ENCODE results near the gene PLA2G4A.

PLA2G4A gene

GRCh38 chr1:186865857-186866256 is 37.1 kb downstream of the PLA2G4A start:
- no peak overlapping the region for H3K4me3 ChIP-seq (ENCODE audit: low read length in 2 of 2)
- no peaks in the 10 kb centered on the region for H3K9me3 ChIP-seq (ENCODE audit: control insufficient read depth in 2 of 2, low read length in 2 of 2)
- no peak overlapping the region for H3K27ac ChIP-seq (ENCODE audit: low read depth in 2 of 2, low read length in 2 of 2)
- H3K9ac ChIP-seq (ENCODE audit: low read depth in 1 of 2, low read length in 2 of 2), result no peak overlapping the region
- H3K27me3 ChIP-seq (ENCODE audit: control insufficient read depth in 2 of 2, insufficient read depth in 2 of 2, low read length in 2 of 2), result no peaks in the 10 kb centered on the region
- no peaks in the 10 kb centered on the region for H3K36me3 ChIP-seq (ENCODE audit: control insufficient read depth in 2 of 2, insufficient read depth in 2 of 2, low read length in 2 of 2)
- no peaks in the 10 kb centered on the region for H3K4me1 ChIP-seq (ENCODE audit: control insufficient read depth in 2 of 2, insufficient read depth in 2 of 2, low read length in 2 of 2)

- Histone ChIP-seq H3K9ac (ENCODE audit: low read depth in 1 of 2, low read length in 2 of 2) (no peak overlapping the region), H3K27ac (ENCODE audit: low read depth in 2 of 2, low read length in 2 of 2) (no peak overlapping the region), H3K36me3 (ENCODE audit: control insufficient read depth in 2 of 2, insufficient read depth in 2 of 2, low read length in 2 of 2) (no peaks in the 10 kb centered on the region), H3K4me1 (ENCODE audit: control insufficient read depth in 2 of 2, insufficient read depth in 2 of 2, low read length in 2 of 2) (no peaks in the 10 kb centered on the region), H3K4me3 (ENCODE audit: low read length in 2 of 2) (no peak overlapping the region), H3K9me3 (ENCODE audit: control insufficient read depth in 2 of 2, low read length in 2 of 2) (no peaks in the 10 kb centered on the region), H3K27me3 (ENCODE audit: control insufficient read depth in 2 of 2, insufficient read depth in 2 of 2, low read length in 2 of 2) (no peaks in the 10 kb centered on the region)
These were observed 40.9 kb downstream of the PLA2G4A start for GRCh38 chr1:186869526-186870228.

DNA sequence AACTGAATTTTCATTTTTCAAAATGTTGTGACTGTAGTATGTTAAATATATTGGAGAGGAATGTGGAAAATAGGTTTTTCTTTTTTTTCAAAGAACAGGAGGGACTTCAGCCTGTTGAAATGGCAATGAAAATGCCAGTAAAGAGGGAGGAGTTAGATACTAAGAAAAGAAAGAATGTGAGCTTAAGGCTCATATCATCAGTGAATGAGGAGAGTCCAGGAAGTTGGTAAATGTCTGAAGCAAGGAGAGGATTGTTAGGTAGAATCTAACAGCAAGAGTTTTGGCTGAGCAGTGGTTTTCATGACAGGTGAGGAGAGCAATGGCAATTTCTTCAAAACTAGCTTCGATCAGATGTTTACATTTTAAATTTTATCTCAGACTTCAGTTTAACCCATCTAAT is 43.0 kb downstream of the PLA2G4A start:
- Histone ChIP-seq H3K4me1 (ENCODE audit: control insufficient read depth in 2 of 2, insufficient read depth in 2 of 2, low read length in 2 of 2) (no peaks in the 10 kb centered on the region), H3K9ac (ENCODE audit: low read depth in 1 of 2, low read length in 2 of 2) (no peak overlapping the region), H3K27ac (ENCODE audit: low read depth in 2 of 2, low read length in 2 of 2) (no peak overlapping the region), H3K4me3 (ENCODE audit: low read length in 2 of 2) (no peak overlapping the region), H3K27me3 (ENCODE audit: control insufficient read depth in 2 of 2, insufficient read depth in 2 of 2, low read length in 2 of 2) (no peaks in the 10 kb centered on the region), H3K9me3 (ENCODE audit: control insufficient read depth in 2 of 2, low read length in 2 of 2) (no peaks in the 10 kb centered on the region), H3K36me3 (ENCODE audit: control insufficient read depth in 2 of 2, insufficient read depth in 2 of 2, low read length in 2 of 2) (no peaks in the 10 kb centered on the region)

- no peak overlapping the region for H3K27ac ChIP-seq (ENCODE audit: low read depth in 2 of 2, low read length in 2 of 2)
- H3K9me3 ChIP-seq (ENCODE audit: control insufficient read depth in 2 of 2, low read length in 2 of 2), result no peaks in the 10 kb centered on the region
- no peaks in the 10 kb centered on the region for H3K27me3 ChIP-seq (ENCODE audit: control insufficient read depth in 2 of 2, insufficient read depth in 2 of 2, low read length in 2 of 2)
- no peaks in the 10 kb centered on the region for H3K36me3 ChIP-seq (ENCODE audit: control insufficient read depth in 2 of 2, insufficient read depth in 2 of 2, low read length in 2 of 2)
- H3K9ac ChIP-seq (ENCODE audit: low read depth in 1 of 2, low read length in 2 of 2), result no peak overlapping the region
- no peak overlapping the region for H3K4me3 ChIP-seq (ENCODE audit: low read length in 2 of 2)
- no peaks in the 10 kb centered on the region for H3K4me1 ChIP-seq (ENCODE audit: control insufficient read depth in 2 of 2, insufficient read depth in 2 of 2, low read length in 2 of 2)
These were observed 43.5 kb downstream of the PLA2G4A start for GRCh38 chr1:186872291-186872690.

DNA sequence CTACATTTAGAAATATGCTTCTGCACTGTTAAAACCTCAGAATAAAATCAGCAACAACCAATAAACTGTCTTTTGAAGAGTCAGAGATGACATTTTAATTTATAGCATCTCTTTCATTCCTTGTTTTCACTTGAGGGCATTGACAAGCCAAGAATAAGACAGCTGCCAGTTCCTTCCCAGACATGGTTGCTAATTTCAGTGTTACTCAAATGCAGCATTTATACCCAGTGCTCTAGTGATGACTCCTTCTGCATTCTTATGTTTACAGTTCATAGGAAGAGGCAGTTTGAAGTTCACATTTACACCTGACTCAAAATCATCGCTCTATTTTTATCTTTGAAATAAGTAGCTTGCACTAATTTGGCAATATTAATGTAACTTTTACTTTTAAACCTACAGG is 44.9 kb downstream of the PLA2G4A start:
- Histone ChIP-seq H3K4me3 (ENCODE audit: low read length in 2 of 2) (no peak overlapping the region), H3K27ac (ENCODE audit: low read depth in 2 of 2, low read length in 2 of 2) (no peak overlapping the region)

GRCh38 chr1:186875896-186876835 is 47.4 kb downstream of the PLA2G4A start:
- Histone ChIP-seq H3K9me3 (ENCODE audit: control insufficient read depth in 2 of 2, low read length in 2 of 2) (no peaks in the 10 kb centered on the region), H3K4me3 (ENCODE audit: low read length in 2 of 2) (no peak overlapping the region), H3K27ac (ENCODE audit: low read depth in 2 of 2, low read length in 2 of 2) (no peak overlapping the region), H3K4me1 (ENCODE audit: control insufficient read depth in 2 of 2, insufficient read depth in 2 of 2, low read length in 2 of 2) (no peaks in the 10 kb centered on the region), H3K27me3 (ENCODE audit: control insufficient read depth in 2 of 2, insufficient read depth in 2 of 2, low read length in 2 of 2) (no peaks in the 10 kb centered on the region), H3K9ac (ENCODE audit: low read depth in 1 of 2, low read length in 2 of 2) (no peak overlapping the region), H3K36me3 (ENCODE audit: control insufficient read depth in 2 of 2, insufficient read depth in 2 of 2, low read length in 2 of 2) (no peaks in the 10 kb centered on the region)

More for the DNA sequence above, 44.9 kb downstream of the PLA2G4A start:
- no peak overlapping the region for H3K9ac ChIP-seq (ENCODE audit: low read depth in 1 of 2, low read length in 2 of 2)
- no peaks in the 10 kb centered on the region for H3K36me3 ChIP-seq (ENCODE audit: control insufficient read depth in 2 of 2, insufficient read depth in 2 of 2, low read length in 2 of 2)
- H3K9me3 ChIP-seq (ENCODE audit: control insufficient read depth in 2 of 2, low read length in 2 of 2), result no peaks in the 10 kb centered on the region
- H3K4me1 ChIP-seq (ENCODE audit: control insufficient read depth in 2 of 2, insufficient read depth in 2 of 2, low read length in 2 of 2), result no peaks in the 10 kb centered on the region
- no peaks in the 10 kb centered on the region for H3K27me3 ChIP-seq (ENCODE audit: control insufficient read depth in 2 of 2, insufficient read depth in 2 of 2, low read length in 2 of 2)

- Histone ChIP-seq H3K4me1 (ENCODE audit: control insufficient read depth in 2 of 2, insufficient read depth in 2 of 2, low read length in 2 of 2) (no peaks in the 10 kb centered on the region), H3K36me3 (ENCODE audit: control insufficient read depth in 2 of 2, insufficient read depth in 2 of 2, low read length in 2 of 2) (no peaks in the 10 kb centered on the region), H3K27ac (ENCODE audit: low read depth in 2 of 2, low read length in 2 of 2) (no peak overlapping the region), H3K4me3 (ENCODE audit: low read length in 2 of 2) (no peak overlapping the region), H3K9ac (ENCODE audit: low read depth in 1 of 2, low read length in 2 of 2) (no peak overlapping the region), H3K9me3 (ENCODE audit: control insufficient read depth in 2 of 2, low read length in 2 of 2) (no peaks in the 10 kb centered on the region), H3K27me3 (ENCODE audit: control insufficient read depth in 2 of 2, insufficient read depth in 2 of 2, low read length in 2 of 2) (no peaks in the 10 kb centered on the region)
These were observed 49.6 kb downstream of the PLA2G4A start for GRCh38 chr1:186878356-186878755.

DNA sequence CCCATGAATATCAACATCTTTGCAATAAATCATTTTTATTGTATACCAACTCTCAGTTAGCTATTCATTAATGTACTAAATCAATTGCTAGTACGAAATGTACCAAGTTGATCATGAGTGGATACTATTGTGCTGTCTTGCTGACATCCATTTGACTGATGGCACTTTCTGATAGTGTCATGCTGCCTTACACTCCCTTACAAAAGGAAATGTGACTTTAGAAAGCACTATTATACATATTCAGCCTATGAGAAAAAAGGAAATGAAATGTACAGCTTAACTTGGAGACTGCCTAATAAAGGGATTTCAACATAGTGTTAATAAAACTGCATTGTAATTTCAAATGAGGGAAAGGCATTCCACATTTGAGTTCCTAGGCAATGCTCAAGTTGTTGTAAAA is 52.2 kb downstream of the PLA2G4A start:
- Histone ChIP-seq H3K9me3 (ENCODE audit: control insufficient read depth in 2 of 2, low read length in 2 of 2) (no peaks in the 10 kb centered on the region), H3K27ac (ENCODE audit: low read depth in 2 of 2, low read length in 2 of 2) (no peak overlapping the region), H3K9ac (ENCODE audit: low read depth in 1 of 2, low read length in 2 of 2) (no peak overlapping the region), H3K4me1 (ENCODE audit: control insufficient read depth in 2 of 2, insufficient read depth in 2 of 2, low read length in 2 of 2) (no peaks in the 10 kb centered on the region), H3K4me3 (ENCODE audit: low read length in 2 of 2) (no peak overlapping the region), H3K27me3 (ENCODE audit: control insufficient read depth in 2 of 2, insufficient read depth in 2 of 2, low read length in 2 of 2) (no peaks in the 10 kb centered on the region), H3K36me3 (ENCODE audit: control insufficient read depth in 2 of 2, insufficient read depth in 2 of 2, low read length in 2 of 2) (no peaks in the 10 kb centered on the region)

DNA sequence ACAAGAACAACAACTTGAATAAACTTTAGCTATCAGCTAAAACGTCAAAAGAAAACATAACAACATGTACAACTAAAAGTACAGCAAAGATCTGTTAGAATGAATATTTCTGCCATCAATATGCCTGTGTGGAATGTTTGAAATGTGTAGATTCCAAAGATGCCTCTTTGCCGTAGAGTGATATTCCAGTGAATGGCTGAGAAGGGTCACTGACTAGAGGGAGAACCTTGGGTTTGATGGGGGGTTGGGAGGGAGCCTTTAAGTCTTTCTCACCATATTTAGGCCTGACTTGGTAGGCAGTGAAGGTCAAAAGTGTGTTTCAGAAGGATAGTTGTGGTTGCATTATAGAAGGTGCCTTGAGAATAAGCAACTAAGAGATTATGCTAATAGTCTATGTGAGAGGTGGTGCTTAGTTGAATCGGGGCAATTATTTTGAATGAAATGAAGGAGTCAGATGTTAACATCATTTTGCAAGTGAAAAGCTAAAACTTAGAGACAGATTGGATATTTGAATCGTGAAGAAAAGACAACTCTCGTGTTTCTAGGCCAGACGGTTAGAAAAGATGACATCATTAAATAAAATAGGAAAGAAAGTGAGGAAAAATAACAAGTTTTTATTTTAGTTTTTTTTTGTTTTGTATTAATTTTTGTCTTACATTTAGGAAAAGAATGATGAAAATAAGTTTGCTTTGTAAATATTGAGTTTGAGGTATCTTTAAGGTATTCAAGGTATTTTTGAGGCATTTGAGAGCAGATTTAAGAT is 53.8 kb downstream of the PLA2G4A start:
- Histone ChIP-seq H3K4me1 (ENCODE audit: control insufficient read depth in 2 of 2, insufficient read depth in 2 of 2, low read length in 2 of 2) (no peaks in the 10 kb centered on the region), H3K36me3 (ENCODE audit: control insufficient read depth in 2 of 2, insufficient read depth in 2 of 2, low read length in 2 of 2) (no peaks in the 10 kb centered on the region), H3K4me3 (ENCODE audit: low read length in 2 of 2) (no peak overlapping the region), H3K27ac (ENCODE audit: low read depth in 2 of 2, low read length in 2 of 2) (no peak overlapping the region), H3K9ac (ENCODE audit: low read depth in 1 of 2, low read length in 2 of 2) (no peak overlapping the region), H3K27me3 (ENCODE audit: control insufficient read depth in 2 of 2, insufficient read depth in 2 of 2, low read length in 2 of 2) (no peaks in the 10 kb centered on the region), H3K9me3 (ENCODE audit: control insufficient read depth in 2 of 2, low read length in 2 of 2) (no peaks in the 10 kb centered on the region)

- Histone ChIP-seq H3K27ac (ENCODE audit: low read depth in 2 of 2, low read length in 2 of 2) (no peak overlapping the region), H3K4me1 (ENCODE audit: control insufficient read depth in 2 of 2, insufficient read depth in 2 of 2, low read length in 2 of 2) (no peaks in the 10 kb centered on the region), H3K9me3 (ENCODE audit: control insufficient read depth in 2 of 2, low read length in 2 of 2) (no peaks in the 10 kb centered on the region), H3K36me3 (ENCODE audit: control insufficient read depth in 2 of 2, insufficient read depth in 2 of 2, low read length in 2 of 2) (no peaks in the 10 kb centered on the region), H3K4me3 (ENCODE audit: low read length in 2 of 2) (no peak overlapping the region), H3K9ac (ENCODE audit: low read depth in 1 of 2, low read length in 2 of 2) (no peak overlapping the region), H3K27me3 (ENCODE audit: control insufficient read depth in 2 of 2, insufficient read depth in 2 of 2, low read length in 2 of 2) (no peaks in the 10 kb centered on the region)
These were observed 55.5 kb downstream of the PLA2G4A start for GRCh38 chr1:186884251-186884650.

Measured in mucosa of rectum (tissue), 2 donors.